IMR-90 (cell line): ENCODE data around the gene CDX1. TPM values are rescaled to one million over a fixed set of nuclear protein-coding genes. Genes with fewer than 3 reads are reported as not detected.

Experiments used
- ATAC-seq: fragments of 200-7000 bp; cut with Tn5 transposase; 2 replicates; pipeline ENCODE4 v1.9.1; 2020; ENCODE audit warnings: low read depth, mild to moderate bottlenecking, moderate library complexity
- BruUV-seq: library from RNA; stranded (reverse); fragments of 400-500 nt; replicated peaks from 2 replicates; lab custom pipeline; 2021; lab: Mats Ljungman, UMichigan
- CTCF ChIA-PET: fragments of 300-600 bp; formaldehyde crosslinking; extraction: SDS; loops from one replicate; lab custom pipeline; 2021; ENCODE audit warnings: antibody characterized with exemption; lab: Yijun Ruan, JAX
- POLR2A ChIA-PET: fragments of 300-600 bp; sonication (Branson Sonifier 250); formaldehyde crosslinking; loops from one replicate; lab custom pipeline; 2022; ENCODE audit warnings: antibody characterized with exemption; ENCODE audit not compliant: unreplicated experiment; lab: Charles Lee
- DNase-seq: peaks from one replicate; pipeline ENCODE4 v3.0.0; 2013
- H2AFZ ChIP-seq: replicated peaks from 2 replicates; pipeline ENCODE3; 2013; ENCODE audit warnings: low read length, mild to moderate bottlenecking; ENCODE audit not compliant: poor library complexity
- H2AK5ac ChIP-seq: 2 replicates; pipeline ENCODE4 v1.6.1; 2013; ENCODE audit warnings: low read depth, low read length, inconsistent platforms
- H2AK9ac ChIP-seq: replicated peaks from 2 replicates; pipeline ENCODE3; 2013; ENCODE audit warnings: mild to moderate bottlenecking, low read depth, low read length, moderate library complexity; ENCODE audit not compliant: poor library complexity
- H2BK120ac ChIP-seq: 2 replicates; pipeline ENCODE4 v1.6.1; 2013; ENCODE audit warnings: low read depth, low read length, inconsistent platforms
- H2BK15ac ChIP-seq: 3 replicates; pipeline ENCODE4 v1.6.1; 2013; ENCODE audit warnings: low read depth, low read length, inconsistent platforms
- H2BK20ac ChIP-seq: 2 replicates; pipeline ENCODE4 v1.6.1; 2013; ENCODE audit warnings: low read depth, mild to moderate bottlenecking, inconsistent platforms, low read length, moderate library complexity
- H2BK5ac ChIP-seq: 2 replicates; pipeline ENCODE4 v1.6.1; 2013; ENCODE audit warnings: mild to moderate bottlenecking, low read depth, low read length, inconsistent platforms; ENCODE audit not compliant: poor library complexity, severe bottlenecking
- H3K14ac ChIP-seq: replicated peaks from 2 replicates; pipeline ENCODE4 v1.6.1; 2013; ENCODE audit warnings: low read depth, low read length, inconsistent platforms
- H3K18ac ChIP-seq: 2 replicates; pipeline ENCODE4 v1.6.1; 2013; ENCODE audit warnings: low read depth, low read length, control low read depth
- H3K23ac ChIP-seq: 2 replicates; pipeline ENCODE4 v1.6.1; 2013; ENCODE audit warnings: low read depth, low read length, inconsistent platforms
- H3K27ac ChIP-seq: 2 replicates; pipeline ENCODE4 v1.5.1; 2013; ENCODE audit warnings: mild to moderate bottlenecking, control low read depth, low read length; ENCODE audit not compliant: insufficient read depth
- H3K27me3 ChIP-seq: 2 replicates; pipeline ENCODE4 v1.6.1; 2013; ENCODE audit warnings: low read length; ENCODE audit not compliant: control insufficient read depth, insufficient read depth
- H3K36me3 ChIP-seq: 2 replicates; pipeline ENCODE4 v1.6.1; 2013; ENCODE audit warnings: low read length, mixed read lengths; ENCODE audit not compliant: control insufficient read depth, insufficient read depth
- H3K4ac ChIP-seq: 2 replicates; pipeline ENCODE4 v1.6.1; 2013; ENCODE audit warnings: low read depth, low read length, inconsistent platforms
- H3K4me1 ChIP-seq: 2 replicates; pipeline ENCODE4 v1.6.1; 2013; ENCODE audit warnings: low read length, mixed read lengths; ENCODE audit not compliant: control insufficient read depth, insufficient read depth
- H3K4me2 ChIP-seq: 2 replicates; pipeline ENCODE4 v1.6.1; 2013; ENCODE audit warnings: low read depth, mild to moderate bottlenecking, control low read depth, low read length, moderate library complexity
- H3K4me3 ChIP-seq: 2 replicates; pipeline ENCODE4 v1.5.1; 2013; ENCODE audit warnings: low read depth, mild to moderate bottlenecking, control low read depth, low read length, moderate library complexity; ENCODE audit not compliant: insufficient read depth
- H3K56ac ChIP-seq: 2 replicates; pipeline ENCODE4 v1.6.1; 2013; ENCODE audit warnings: low read length, inconsistent platforms; ENCODE audit not compliant: insufficient read depth; ENCODE audit errors: extremely low read depth
- H3K79me1 ChIP-seq, 2 experiments: 2 replicates each; pipeline ENCODE4 v1.6.1; 2013; ENCODE audit warnings: low read length in 2 of 2, inconsistent platforms in 1 of 2, low read depth in 1 of 2
- H3K9ac ChIP-seq: 2 replicates; pipeline ENCODE4 v1.6.1; 2013; ENCODE audit warnings: low read depth, low read length, control low read depth
- H3K9me1 ChIP-seq: 2 replicates; pipeline ENCODE4 v1.6.1; 2013; ENCODE audit warnings: low read length, inconsistent platforms; ENCODE audit not compliant: insufficient read depth
- H3K9me3 ChIP-seq: 2 replicates; pipeline ENCODE4 v1.6.1; 2013; ENCODE audit warnings: low read length; ENCODE audit not compliant: control insufficient read depth, insufficient read depth
- H4K20me1 ChIP-seq: 2 replicates; pipeline ENCODE4 v1.6.1; 2013; ENCODE audit warnings: low read length, inconsistent platforms; ENCODE audit not compliant: insufficient read depth
- H4K5ac ChIP-seq: 2 replicates; pipeline ENCODE4 v1.6.1; 2013; ENCODE audit warnings: mild to moderate bottlenecking, low read depth, low read length, control low read depth
- H4K8ac ChIP-seq, 2 experiments: 2 replicates each; pipeline ENCODE4 v1.6.1; 2013; ENCODE audit warnings: low read depth in 2 of 2, low read length in 2 of 2, control low read depth in 1 of 2, inconsistent platforms in 1 of 2
- H4K91ac ChIP-seq: 2 replicates; pipeline ENCODE4 v1.6.1; 2013; ENCODE audit warnings: low read depth, low read length, inconsistent platforms; ENCODE audit not compliant: insufficient read depth
- BHLHE40 ChIP-seq: fragments of 150-350 bp; IDR thresholded peaks from 2 replicates; pipeline ENCODE4 v1.6.1; 2016; ENCODE audit warnings: mild to moderate bottlenecking, low read depth, low read length
- CEBPB ChIP-seq: IDR thresholded peaks from 2 replicates; pipeline ENCODE4 v1.6.1; 2012; ENCODE audit warnings: low read depth, low read length, improper control_type of control experiment
- CHD1 ChIP-seq: IDR thresholded peaks from 2 replicates; pipeline ENCODE4 v1.6.1; 2012; ENCODE audit warnings: low read depth, low read length, improper control_type of control experiment
- MAZ ChIP-seq: IDR thresholded peaks from 2 replicates; pipeline ENCODE4 v1.6.1; 2012; ENCODE audit warnings: low read depth, mild to moderate bottlenecking, low read length, improper control_type of control experiment, moderate library complexity, borderline replicate concordance
- MXI1 ChIP-seq: IDR thresholded peaks from 2 replicates; pipeline ENCODE4 v1.6.1; 2012; ENCODE audit warnings: low read depth, mild to moderate bottlenecking, low read length, moderate library complexity, borderline replicate concordance
- POLR2A ChIP-seq: IDR thresholded peaks from 2 replicates; pipeline ENCODE4 v1.6.1; 2012; ENCODE audit warnings: mild to moderate bottlenecking, low read depth, low read length
- RAD21 ChIP-seq: IDR thresholded peaks from 2 replicates; pipeline ENCODE4 v1.6.1; 2012; ENCODE audit warnings: low read length, improper control_type of control experiment
- RCOR1 ChIP-seq: IDR thresholded peaks from 2 replicates; pipeline ENCODE4 v1.6.1; 2012; ENCODE audit warnings: mild to moderate bottlenecking, low read length, improper control_type of control experiment; ENCODE audit not compliant: insufficient replicate concordance
- WGBS, 2 experiments: methylation state at CpG; one replicate each; pipeline versions ENCODE4 v1.1.5 to v1.1.7; 2013; ENCODE audit warnings: missing lambda C conversion rate in 2 of 2; ENCODE audit not compliant: insufficient read length in 1 of 2; ENCODE audit errors: extremely low coverage in 2 of 2; 5-methylcytosine and 5-hydroxymethylcytosine counted together
- dilution Hi-C: fragments of 300-500 bp; cut with HindIII; formaldehyde crosslinking; loops from one replicate; pipeline ENCODE4 v1.14.3; 2018; ENCODE audit warnings: low sequenced_read_pairs; ENCODE audit not compliant: unreplicated experiment
- in situ Hi-C: fragments of 300-500 bp; cut with MboI; formaldehyde crosslinking; loops from 3 replicates; pipeline ENCODE4 v1.14.3; 2019; ENCODE audit warnings: low sequenced_read_pairs, inconsistent platforms, mixed read lengths
- intact Hi-C: fragments of 100-400 bp; cut with micrococcal nuclease; formaldehyde crosslinking; loops from 2 replicates; pipeline ENCODE4 v1.10.0; 2022
- polyA plus RNA-seq, 3 experiments: library from polyadenylated mRNA; depleted of rRNA; stranded (reverse); fragments of >200 nt; gene quantifications; 2 replicates each; pipeline ENCODE4 v1.2.3, GENCODE V29; 2012; ENCODE audit warnings: low replicate concordance in 1 of 3
- total RNA-seq: library from RNA; depleted of rRNA; stranded (reverse); fragments of >200 nt; gene quantifications from 2 replicates; pipeline ENCODE4 v1.2.3, GENCODE V29; 2012
- TF ChIP-seq, protein P1 (sequence below): conservative IDR thresholded peaks from 2 replicates; pipeline ENCODE4 v1.5.1; 2012; ENCODE audit warnings: mild to moderate bottlenecking, low read depth, low read length, improper control_type of control experiment
- TF ChIP-seq, protein P2 (sequence below): fragments of 150-350 bp; IDR thresholded peaks from 2 replicates; pipeline ENCODE4 v1.6.1; 2017; ENCODE audit warnings: mild to moderate bottlenecking, antibody characterized with exemption, low read length, low read depth

The CDX1 gene
- total and polyA plus RNA-seq, 2 of the 4 experiments (the other 2 are of a cell fraction) = 0.18 to 0.24 TPM

DNA sequence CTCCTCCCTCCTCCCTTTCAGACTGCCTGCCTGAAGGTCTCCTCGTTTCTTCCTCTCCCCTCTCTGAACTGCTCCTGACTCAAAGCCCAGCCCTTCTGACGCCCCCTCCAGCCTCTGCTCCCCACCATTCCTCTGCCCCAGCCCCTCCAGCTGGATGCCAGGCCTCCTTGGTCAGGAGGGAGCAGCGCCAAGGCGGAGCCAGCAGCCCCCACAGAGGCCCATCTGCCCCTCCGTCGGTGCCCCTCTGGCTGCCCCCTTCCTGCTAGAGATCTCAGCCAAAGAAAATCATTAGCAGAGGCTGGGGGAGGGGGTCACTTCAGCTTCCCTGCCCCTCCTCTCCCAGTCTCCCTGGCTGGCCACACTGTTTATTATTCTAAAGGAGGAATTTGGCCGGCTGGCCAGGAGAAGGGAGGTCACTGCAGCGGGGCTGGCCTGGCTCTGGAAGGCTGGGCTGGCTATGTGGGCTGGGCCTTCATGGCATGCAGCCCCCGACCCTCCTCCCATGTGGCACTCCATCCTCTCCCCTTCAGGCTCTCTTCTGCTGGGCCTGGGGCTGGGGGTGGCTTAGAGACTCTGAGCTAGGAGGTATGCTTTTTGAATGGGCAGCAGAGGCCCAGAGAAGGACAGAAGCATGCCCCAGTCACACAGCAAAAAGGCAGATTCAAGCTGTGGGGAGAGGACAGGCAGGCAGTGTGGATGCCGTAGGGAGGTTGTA lies 27.9 kb upstream of the CDX1 start:
- Histone ChIP-seq H2AK5ac (peak overlapping the region; percentile 100), H4K8ac (peak overlapping the region; percentile 100), H2BK20ac (peak overlapping the region; percentile 100), H4K20me1 (peaks cover 3% of the 10 kb centered on the region; the same call in 1 of the 2 replicates), H3K27ac (peak overlapping the region; percentile 98), H3K9ac (peak overlapping the region; percentile 95), H3K9me1 (peaks cover 34% of the 10 kb centered on the region), H2BK15ac (peak overlapping the region; percentile 100), H2BK5ac (peak overlapping the region; percentile 98), H3K4ac (peak overlapping the region; percentile 100), H3K14ac (peak overlapping the region; percentile 100), H3K79me1 (peaks cover 37 to 85% of the 10 kb centered on the region in 2 experiments), H4K91ac (peak overlapping the region; percentile 100), H2BK120ac (peak overlapping the region; percentile 100), H3K23ac (peak overlapping the region; percentile 100), H4K5ac (peak overlapping the region; percentile 100), H2AFZ (peak overlapping the region; percentile 59), H3K4me3 (no peak overlapping the region), H3K36me3 (peaks cover 38% of the 10 kb centered on the region), H3K4me2 (peak overlapping the region; percentile 77), H3K18ac (peak overlapping the region; percentile 99), H3K56ac (peak overlapping the region; percentile 100), H2AK9ac (peak overlapping the region; percentile 99), H3K9me3 (no peaks in the 10 kb centered on the region), H3K4me1 (peaks cover 69% of the 10 kb centered on the region), H3K27me3 (no peaks in the 10 kb centered on the region)
- DNase-seq = peak; percentile 96
- no TSS peak for BruUV-seq
- no CpG with 5 or more reads among the region's 10 CpGs for WGBS, 2 experiments
- ChIA-PET CTCF (no interaction called here), POLR2A (interaction anchor here (0.6 kb wide), 1 partner anchor 17 kb away, joined by 3 read pairs; the partner anchor contains the start of gene PDGFRB)
- intact Hi-C loops (loop anchor here (1.0 to 2.0 kb wide), 2 partner anchors 8 to 16 kb away; partner anchors contain the start of gene PDGFRB), dilution Hi-C loops (no loop called here), in situ Hi-C loops (no loop called here)
- TF ChIP-seq POLR2A = no peak; the same call in 1 of the 2 replicates
- TF ChIP-seq, protein P1, sequence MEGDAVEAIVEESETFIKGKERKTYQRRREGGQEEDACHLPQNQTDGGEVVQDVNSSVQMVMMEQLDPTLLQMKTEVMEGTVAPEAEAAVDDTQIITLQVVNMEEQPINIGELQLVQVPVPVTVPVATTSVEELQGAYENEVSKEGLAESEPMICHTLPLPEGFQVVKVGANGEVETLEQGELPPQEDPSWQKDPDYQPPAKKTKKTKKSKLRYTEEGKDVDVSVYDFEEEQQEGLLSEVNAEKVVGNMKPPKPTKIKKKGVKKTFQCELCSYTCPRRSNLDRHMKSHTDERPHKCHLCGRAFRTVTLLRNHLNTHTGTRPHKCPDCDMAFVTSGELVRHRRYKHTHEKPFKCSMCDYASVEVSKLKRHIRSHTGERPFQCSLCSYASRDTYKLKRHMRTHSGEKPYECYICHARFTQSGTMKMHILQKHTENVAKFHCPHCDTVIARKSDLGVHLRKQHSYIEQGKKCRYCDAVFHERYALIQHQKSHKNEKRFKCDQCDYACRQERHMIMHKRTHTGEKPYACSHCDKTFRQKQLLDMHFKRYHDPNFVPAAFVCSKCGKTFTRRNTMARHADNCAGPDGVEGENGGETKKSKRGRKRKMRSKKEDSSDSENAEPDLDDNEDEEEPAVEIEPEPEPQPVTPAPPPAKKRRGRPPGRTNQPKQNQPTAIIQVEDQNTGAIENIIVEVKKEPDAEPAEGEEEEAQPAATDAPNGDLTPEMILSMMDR = no peak
- TF ChIP-seq CEBPB = no peak
- TF ChIP-seq RAD21 = peak; percentile 25
- 0 out of 2 replicates have a peak, but pooled peaks have one; percentile 36 for TF ChIP-seq CHD1
- peak; percentile 98; the same call in 1 of the 2 replicates for TF ChIP-seq MAZ
- TF ChIP-seq, protein P2, sequence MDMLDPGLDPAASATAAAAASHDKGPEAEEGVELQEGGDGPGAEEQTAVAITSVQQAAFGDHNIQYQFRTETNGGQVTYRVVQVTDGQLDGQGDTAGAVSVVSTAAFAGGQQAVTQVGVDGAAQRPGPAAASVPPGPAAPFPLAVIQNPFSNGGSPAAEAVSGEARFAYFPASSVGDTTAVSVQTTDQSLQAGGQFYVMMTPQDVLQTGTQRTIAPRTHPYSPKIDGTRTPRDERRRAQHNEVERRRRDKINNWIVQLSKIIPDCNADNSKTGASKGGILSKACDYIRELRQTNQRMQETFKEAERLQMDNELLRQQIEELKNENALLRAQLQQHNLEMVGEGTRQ = peak; percentile 13; the same call in 1 of the 2 replicates
- peak; percentile 4 for TF ChIP-seq RCOR1
- TF ChIP-seq BHLHE40 = peak; percentile 36; the same call in 1 of the 2 replicates
- peak; percentile 79; the same call in 1 of the 2 replicates for TF ChIP-seq MXI1
- ATAC-seq = peak; percentile 64
